Esophagus mucosa (tissue), 1 donor: ENCODE measurements around the gene KCTD21. TPM values are rescaled to one million over a fixed set of nuclear protein-coding genes. Genes with fewer than 3 reads are reported as not detected.
"Not testable (repeated sequence)": the region's sequence is repeated elsewhere in the genome, so short reads cannot be mapped to it uniquely, and the experiment has no call there.

Experiments used
- ATAC-seq: fragments of 200-7000 bp; cut with Tn5 transposase; one replicate; pipeline ENCODE4 v1.9.1; 2020
- total RNA-seq: library from RNA; stranded (reverse); gene quantifications from one replicate; pipeline ENCODE4 v1.2.4, GENCODE V29; 2023
- donor health status: DM: yes; HTN: yes; CAD: no.

The KCTD21 gene, protein sequence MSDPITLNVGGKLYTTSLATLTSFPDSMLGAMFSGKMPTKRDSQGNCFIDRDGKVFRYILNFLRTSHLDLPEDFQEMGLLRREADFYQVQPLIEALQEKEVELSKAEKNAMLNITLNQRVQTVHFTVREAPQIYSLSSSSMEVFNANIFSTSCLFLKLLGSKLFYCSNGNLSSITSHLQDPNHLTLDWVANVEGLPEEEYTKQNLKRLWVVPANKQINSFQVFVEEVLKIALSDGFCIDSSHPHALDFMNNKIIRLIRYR
- 8.4 TPM for total RNA-seq

DNA sequence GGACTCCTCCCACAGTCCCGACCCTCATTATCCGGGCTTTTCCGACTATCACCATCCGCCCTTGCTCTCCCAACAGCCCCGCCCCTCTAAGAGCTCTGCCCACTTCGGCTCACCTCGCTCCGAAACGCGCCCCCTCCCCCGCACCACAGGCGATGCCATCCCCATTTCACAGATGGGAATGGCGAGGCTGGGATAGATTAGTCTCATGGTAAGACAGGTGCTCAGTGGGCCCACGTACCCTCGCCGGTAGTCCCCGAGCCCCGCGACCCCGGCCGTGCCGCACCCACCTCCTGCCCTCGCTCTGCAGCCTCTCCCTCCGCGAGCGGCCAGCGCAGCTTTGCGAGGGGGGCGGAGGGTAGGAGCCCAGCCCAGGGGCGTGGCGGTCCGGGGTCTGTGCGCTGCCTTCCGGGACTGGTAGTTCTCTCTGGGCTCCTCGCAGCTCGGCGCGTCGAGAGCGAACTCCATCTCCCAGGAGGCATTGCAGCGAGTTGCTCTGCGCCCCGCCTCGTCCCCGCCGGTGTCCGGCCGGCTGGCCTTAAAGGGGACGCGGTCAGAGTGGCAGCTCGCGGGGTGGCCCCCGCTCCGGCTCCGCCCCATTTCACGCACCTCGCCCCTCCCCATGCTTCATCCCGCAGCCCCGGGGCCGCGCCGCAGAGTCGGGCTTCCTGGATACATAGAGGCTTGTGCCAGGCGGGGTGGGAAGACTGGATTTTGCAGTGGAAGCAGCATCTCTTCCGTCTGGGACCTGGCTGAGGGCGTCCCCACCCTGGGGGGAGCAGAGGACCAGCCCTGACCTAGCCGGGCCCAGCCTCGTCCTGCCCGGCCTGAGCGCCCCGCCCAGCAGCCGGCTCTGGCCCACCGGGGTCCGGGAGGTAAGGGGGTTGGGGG, at the start of gene KCTD21, which contains the start of gene USP35:
Gene KCTD21 (minus strand): TSS at position 341 of the 888 bp plus-strand sequence. CDS start 14,072 bp downstream, outside the sequence.
Gene USP35 (plus strand): TSS at position 634 of the 888 bp plus-strand sequence. CDS start 7,327 bp downstream, outside the sequence.
- peak; percentile 93 for ATAC-seq

GRCh38 chr11:78237293-78238046, 49.0 kb upstream of the KCTD21 start:
- ATAC-seq = no peak

- ATAC-seq = no peak
Observed at GRCh38 chr11:78234006-78234405, 45.6 kb upstream of the KCTD21 start.

DNA sequence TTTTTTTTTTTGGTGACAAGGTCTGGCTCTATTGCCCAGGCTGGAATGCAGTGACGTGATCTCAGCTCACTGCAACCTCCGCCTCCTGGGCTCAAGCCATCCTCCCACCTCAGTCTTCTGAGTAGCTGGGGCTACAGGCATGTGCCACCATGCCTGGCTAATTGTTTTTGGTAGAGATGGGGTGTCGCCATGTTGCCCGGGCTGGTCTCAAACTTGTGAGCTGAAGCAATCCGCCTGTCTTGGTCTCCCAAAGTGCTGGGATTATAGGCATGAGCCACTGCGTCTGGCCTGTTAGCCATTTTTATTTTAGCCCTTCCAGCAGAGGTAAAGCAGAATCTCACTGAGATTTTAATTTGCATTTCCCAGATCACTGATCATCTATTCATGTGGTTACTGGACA, 44.6 kb upstream of the KCTD21 start:
- ATAC-seq = not testable (repeated sequence)

GRCh38 chr11:78231962-78232501, 43.6 kb upstream of the KCTD21 start:
- peak; percentile 59 for ATAC-seq

- ATAC-seq = no peak
Observed at GRCh38 chr11:78230161-78230877, 41.9 kb upstream of the KCTD21 start.

DNA sequence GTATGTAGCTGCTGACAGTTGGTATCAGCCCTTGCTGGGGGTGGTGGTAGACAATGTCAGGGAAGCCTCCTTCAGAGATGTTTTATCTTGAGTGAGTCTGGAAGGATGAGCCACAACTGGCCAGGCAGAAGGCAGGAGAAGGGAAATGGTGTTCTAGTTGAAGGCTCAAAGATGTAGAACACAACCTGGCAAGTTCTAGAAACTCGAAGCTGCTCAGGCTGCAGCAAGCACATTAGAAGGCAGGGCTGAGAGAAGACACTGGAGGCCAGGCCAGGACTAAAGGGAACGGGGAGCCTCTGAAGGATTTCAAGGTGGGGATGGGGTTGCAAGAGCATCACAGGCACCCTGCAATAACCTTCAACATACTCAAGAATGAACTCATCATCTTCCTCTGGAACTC, 40.7 kb upstream of the KCTD21 start:
- no peak for ATAC-seq

- ATAC-seq = peak; percentile 66
Observed at GRCh38 chr11:78228467-78228866, 40.0 kb upstream of the KCTD21 start.

GRCh38 chr11:78227921-78228320, 39.5 kb upstream of the KCTD21 start:
- ATAC-seq = no peak

GRCh38 chr11:78226684-78227680, 38.6 kb upstream of the KCTD21 start:
- peak; percentile 10 for ATAC-seq

DNA sequence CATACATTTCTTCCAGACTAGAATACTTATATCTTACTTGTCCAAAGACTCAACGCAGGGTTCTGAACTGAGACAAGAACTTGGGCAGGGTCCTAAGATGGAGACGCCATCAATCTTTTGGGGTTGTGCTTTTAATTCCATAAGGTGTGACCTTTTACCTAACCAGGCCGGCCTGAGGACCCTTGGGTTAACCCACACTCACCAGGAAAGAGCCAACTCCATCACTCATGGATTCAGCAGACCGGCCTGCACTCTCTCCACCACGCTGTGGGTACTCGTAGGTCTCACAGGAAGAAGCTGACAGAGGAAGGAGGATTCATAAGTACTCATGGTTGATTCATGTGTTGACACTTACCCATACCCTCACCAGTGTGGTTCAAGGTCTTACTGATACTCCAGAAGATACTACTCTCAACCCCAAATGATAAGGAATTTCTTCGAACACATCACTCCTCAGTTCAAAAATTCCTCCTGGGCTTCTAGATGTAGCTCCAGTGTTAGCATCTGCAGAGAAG, 36.5 kb upstream of the KCTD21 start:
- no peak for ATAC-seq

GRCh38 chr11:78224506-78224905, 36.1 kb upstream of the KCTD21 start:
- ATAC-seq = no peak

GRCh38 chr11:78223320-78223954, 35.0 kb upstream of the KCTD21 start:
- ATAC-seq = no peak

- not testable (repeated sequence) for ATAC-seq
Observed at GRCh38 chr11:78222726-78223125, 34.3 kb upstream of the KCTD21 start.

- ATAC-seq = no peak
Observed at GRCh38 chr11:78221396-78222315, 33.2 kb upstream of the KCTD21 start.

- no peak for ATAC-seq
Observed at GRCh38 chr11:78220218-78221157, 32.1 kb upstream of the KCTD21 start.

GRCh38 chr11:78219493-78220217, 31.2 kb upstream of the KCTD21 start:
- no peak for ATAC-seq
